CD4-positive, alpha-beta T cell treated with Interleukin-10 for 1 hour (primary cell): Measurements from ENCODE around the gene EAF1.

ENCODE experiments used
- DNase-seq: peaks from one replicate; pipeline ENCODE4 v3.0.0-alpha.2; 2020

Gene EAF1

DNA sequence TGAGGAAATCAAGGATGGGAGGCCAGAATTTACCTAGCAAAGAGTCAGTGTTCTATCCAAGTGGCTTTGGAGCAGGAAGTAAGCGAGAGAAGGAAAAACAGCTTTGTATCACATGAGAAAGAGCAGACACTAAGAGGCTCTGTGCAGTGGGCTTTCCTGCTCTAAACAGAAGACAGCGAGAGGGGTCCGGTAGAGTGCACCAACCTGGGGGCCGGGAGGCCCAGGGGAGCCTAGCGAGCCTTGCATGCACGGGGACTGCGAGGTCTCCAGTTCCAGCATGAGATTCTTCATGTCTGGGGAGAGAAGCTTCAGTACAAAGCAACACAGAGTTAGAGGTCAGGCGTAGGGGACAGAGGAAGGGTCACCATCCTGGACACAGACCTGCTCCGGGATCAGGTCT is 60.6 kb downstream of the EAF1 start:
- no peak for DNase-seq

DNA sequence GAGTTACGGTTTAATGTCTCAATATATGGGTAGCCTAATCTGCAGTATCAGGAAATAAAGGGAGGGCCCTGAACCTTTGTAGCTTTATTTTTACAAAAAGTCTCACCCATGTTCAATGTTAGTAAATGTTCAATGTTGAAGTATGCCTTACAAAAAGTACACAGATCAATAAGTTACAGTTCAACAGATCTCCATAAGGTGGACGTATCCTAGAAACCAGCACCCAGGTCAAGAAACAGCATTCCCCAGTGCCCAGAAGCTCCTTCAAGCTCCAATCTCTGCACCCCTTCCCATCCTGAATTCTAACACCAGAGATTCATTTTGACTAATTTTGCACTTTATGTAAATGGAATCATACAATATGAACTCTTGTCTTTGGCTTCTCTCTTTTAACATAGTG is 62.8 kb downstream of the EAF1 start:
- no peak for DNase-seq

DNA sequence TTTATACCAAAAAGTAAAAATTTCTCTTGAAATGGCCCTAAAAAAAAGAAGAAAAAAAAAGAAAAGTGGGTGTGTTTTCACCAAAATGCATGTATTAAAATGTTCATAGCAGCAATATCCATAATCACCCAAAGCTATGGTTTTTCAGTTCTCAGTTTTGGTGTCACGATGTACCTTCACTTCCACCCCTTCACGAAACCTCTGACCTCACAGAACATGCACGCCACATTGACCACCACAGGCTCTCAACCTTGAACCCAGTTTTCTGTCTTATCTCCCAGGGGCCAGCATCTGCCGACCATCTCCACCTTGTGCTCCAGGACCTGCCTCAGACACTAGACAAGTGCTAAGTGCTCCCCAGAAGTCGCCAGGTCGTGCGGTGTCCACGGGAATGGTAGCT is 63.7 kb downstream of the EAF1 start:
- DNase-seq = no peak
